Smooth muscle cell (in vitro differentiated cells): ENCODE measurements around the gene RGS6. TPM values are rescaled to one million over a fixed set of nuclear protein-coding genes. Genes with fewer than 3 reads are reported as not detected.

ENCODE experiments used
- DNase-seq: peaks from one replicate; lab custom pipeline; 2025; ENCODE audit not compliant: unreplicated experiment; lab: John Stamatoyannopoulos, UW
- H2AFZ ChIP-seq: fragments of 200-600 bp; sonication (generic); 2 replicates; pipeline ENCODE4 v1.6.0; 2016; ENCODE audit warnings: antibody characterized with exemption, low read depth, mild to moderate bottlenecking
- H3F3A ChIP-seq: fragments of 200-600 bp; sonication (generic); 2 replicates; pipeline ENCODE4 v1.6.0; 2017; ENCODE audit warnings: antibody characterized with exemption, low read depth
- H3K27ac ChIP-seq: fragments of 200-600 bp; sonication (generic); 2 replicates; pipeline ENCODE4 v1.5.1; 2016; ENCODE audit warnings: low read depth, mild to moderate bottlenecking
- H3K27me3 ChIP-seq: fragments of 200-600 bp; sonication (generic); 2 replicates; pipeline ENCODE4 v1.6.1; 2016; ENCODE audit warnings: low read depth, mild to moderate bottlenecking
- H3K36me3 ChIP-seq: fragments of 200-600 bp; sonication (generic); 2 replicates; pipeline ENCODE4 v1.5.1; 2016; ENCODE audit warnings: low read depth
- H3K4me1 ChIP-seq: fragments of 200-600 bp; sonication (generic); 2 replicates; pipeline ENCODE4 v1.5.1; 2016; ENCODE audit warnings: low read depth
- H3K4me2 ChIP-seq: fragments of 200-600 bp; sonication (generic); 2 replicates; pipeline ENCODE4 v1.6.0; 2016; ENCODE audit warnings: mild to moderate bottlenecking
- H3K4me3 ChIP-seq: fragments of 200-600 bp; sonication (generic); 2 replicates; pipeline ENCODE4 v1.5.1; 2016; ENCODE audit warnings: mild to moderate bottlenecking
- H3K79me2 ChIP-seq: fragments of 200-600 bp; sonication (generic); 2 replicates; pipeline ENCODE4 v1.6.0; 2016; ENCODE audit warnings: low read depth, mild to moderate bottlenecking
- H3K9ac ChIP-seq: fragments of 200-600 bp; sonication (generic); 2 replicates; pipeline ENCODE4 v1.6.0; 2016; ENCODE audit warnings: low read depth
- H3K9me3 ChIP-seq: fragments of 200-600 bp; sonication (generic); replicated peaks from 2 replicates; pipeline ENCODE4 v1.5.1; 2016; ENCODE audit warnings: low read depth
- H4K20me1 ChIP-seq: fragments of 200-600 bp; sonication (generic); 2 replicates; pipeline ENCODE4 v1.6.0; 2016; ENCODE audit warnings: low read depth
- CTCF ChIP-seq: fragments of 200-600 bp; sonication (generic); IDR thresholded peaks from 2 replicates; pipeline ENCODE4 v1.5.1; 2017; ENCODE audit warnings: borderline replicate concordance, mild to moderate bottlenecking, antibody characterized with exemption; ENCODE audit not compliant: insufficient read depth, poor library complexity, severe bottlenecking
- WGBS: methylation state at CpG from one replicate; pipeline ENCODE4 v1.1.7; 2016; ENCODE audit warnings: low lambda C conversion rate; 5-methylcytosine and 5-hydroxymethylcytosine counted together
- polyA plus RNA-seq: library from polyadenylated mRNA; unstranded; fragments of >200 nt; fragmentation: Nextera tagmentation; extraction: Ambion mirVana; gene quantifications from 2 replicates; pipeline ENCODE4 v1.2.1, GENCODE V29; 2016
- total RNA-seq: library from RNA; depleted of rRNA; stranded (reverse); fragments of >200 nt; gene quantifications from 2 replicates; pipeline ENCODE4 v1.2.3, GENCODE V29; 2014

RGS6 gene
- total and polyA plus RNA-seq, 2 experiments from 2014 or later, result 0.40 TPM; not detected in 1

GRCh38 chr14:72515779-72516770 lies 583.8 kb downstream of the RGS6 start:
- Histone ChIP-seq H3K79me2 (no peaks in the 10 kb centered on the region), H3K27me3 (peaks cover 7% of the 10 kb centered on the region), H3K36me3 (no peaks in the 10 kb centered on the region), H3F3A (peaks cover 4% of the 10 kb centered on the region), H4K20me1 (no peaks in the 10 kb centered on the region), H3K9me3 (no peaks in the 10 kb centered on the region), H3K4me2 (no peak overlapping the region), H2AFZ (no peak overlapping the region), H3K9ac (no peak overlapping the region), H3K4me3 (no peak overlapping the region), H3K4me1 (no peaks in the 10 kb centered on the region), H3K27ac (no peak overlapping the region)
- WGBS, result 86% methylated on average over 10 of the region's 11 CpGs
- no peak for DNase-seq
- TF ChIP-seq CTCF, result no peak

- peak; percentile 7 for DNase-seq
- no peak overlapping the region for H3K4me3 ChIP-seq
- no peaks in the 10 kb centered on the region for H3K36me3 ChIP-seq
- H4K20me1 ChIP-seq, result no peaks in the 10 kb centered on the region
- H3K27me3 ChIP-seq, result no peaks in the 10 kb centered on the region
- no peaks in the 10 kb centered on the region for H3K79me2 ChIP-seq
- no peaks in the 10 kb centered on the region for H3K4me1 ChIP-seq
- H2AFZ ChIP-seq, result no peak overlapping the region
- H3F3A ChIP-seq, result peaks cover 4% of the 10 kb centered on the region
- H3K27ac ChIP-seq, result peak overlapping the region; percentile 31
- 48% methylated on average over 11 of the region's 11 CpGs for WGBS
- no peaks in the 10 kb centered on the region for H3K9me3 ChIP-seq
- H3K9ac ChIP-seq, result no peak overlapping the region
- H3K4me2 ChIP-seq, result peak overlapping the region; percentile 4
- peak; percentile 88 for TF ChIP-seq CTCF
These were observed 584.9 kb downstream of the RGS6 start for GRCh38 chr14:72516936-72517700.

- no peak for TF ChIP-seq CTCF
- Histone ChIP-seq H3K9ac (no peak overlapping the region), H3K4me2 (peak overlapping the region; percentile 4), H3F3A (peaks cover 4% of the 10 kb centered on the region), H3K79me2 (no peaks in the 10 kb centered on the region), H3K4me3 (no peak overlapping the region), H3K27ac (peak overlapping the region; percentile 39), H3K27me3 (no peaks in the 10 kb centered on the region), H3K9me3 (no peaks in the 10 kb centered on the region), H3K4me1 (no peaks in the 10 kb centered on the region), H2AFZ (no peak overlapping the region), H4K20me1 (no peaks in the 10 kb centered on the region), H3K36me3 (no peaks in the 10 kb centered on the region)
- DNase-seq, result no peak
- 93% methylated on average over 2 of the region's 2 CpGs for WGBS
These were observed 585.5 kb downstream of the RGS6 start for GRCh38 chr14:72517736-72518135.
